Ovary (tissue), 3 donors: Measurements from ENCODE around the gene TPGS1.

Source experiments
- CTCF ChIP-seq, 3 donors: fragments of 450-650 bp in 2 of 3; fragments of 200-600 bp in 1 of 3; IDR thresholded peaks; one replicate each; pipeline versions ENCODE4 v1.5.1 to v1.8.0; 2016 to 2022; ENCODE audit warnings: antibody characterized with exemption in 3 of 3, mild to moderate bottlenecking in 1 of 3
- EP300 ChIP-seq: sonication (generic); formaldehyde crosslinking; IDR thresholded peaks from one replicate; pipeline ENCODE4 v1.6.1; 2017; ENCODE audit warnings: antibody characterized with exemption
- POLR2A ChIP-seq: fragments of 450-650 bp; IDR thresholded peaks from one replicate; pipeline ENCODE4 v1.6.1; 2017; ENCODE audit warnings: antibody characterized with exemption, mild to moderate bottlenecking, moderate library complexity
- donor health status: DM: no; HTN: no; CAD: no.

- no peak for TF ChIP-seq CTCF (IDR thresholded peaks at IDR 0.05)
- TF ChIP-seq POLR2A: no peak
- TF ChIP-seq EP300: no peak
These were observed 31.9 kb upstream of the TPGS1 start for GRCh38 chr19:475360-475759.
